GM12878 (cell line): Measurements from ENCODE around the gene RALGPS1. TPM values are rescaled to one million over a fixed set of nuclear protein-coding genes. Genes with fewer than 3 reads are reported as not detected.
A peak's percentile ranks its signal among the peaks of the same experiment; 100 is the strongest.

Experiments
- ATF2 ChIP-seq: IDR thresholded peaks from 2 replicates; pipeline ENCODE4 v1.6.1; 2012; ENCODE audit warnings: low read length, inconsistent platforms
- BCL11A ChIP-seq: IDR thresholded peaks from 2 replicates; pipeline ENCODE4 v1.6.1; 2011; ENCODE audit warnings: low read depth, low read length
- BCLAF1 ChIP-seq: fragments of 450-650 bp; IDR thresholded peaks from 2 replicates; pipeline ENCODE4 v1.6.1; 2017; ENCODE audit warnings: antibody characterized with exemption, mild to moderate bottlenecking, moderate library complexity
- CHD4 ChIP-seq: fragments of 200-600 bp; sonication (generic); IDR thresholded peaks from 2 replicates; pipeline ENCODE4 v1.6.1; 2016; ENCODE audit warnings: mild to moderate bottlenecking
- CTCF ChIP-seq, 3 experiments: IDR thresholded peaks in 2 of 3; conservative IDR thresholded peaks in 1 of 3; 2 replicates each; pipeline ENCODE4 v1.5.1; 2011; ENCODE audit warnings: low read depth in 3 of 3, low read length in 3 of 3, mild to moderate bottlenecking in 3 of 3, control low read depth in 2 of 3, moderate library complexity in 2 of 3, inconsistent platforms in 1 of 3, mixed read lengths in 1 of 3; ENCODE audit not compliant: control insufficient read depth in 2 of 3, insufficient read depth in 1 of 3; ENCODE audit errors: extremely low read depth in 1 of 3
- MEF2B ChIP-seq: fragments of 450-650 bp; IDR thresholded peaks from 2 replicates; pipeline ENCODE4 v1.6.1; 2018; ENCODE audit warnings: mild to moderate bottlenecking, moderate library complexity; ENCODE audit not compliant: partially characterized antibody, poor library complexity, severe bottlenecking
- NBN ChIP-seq: fragments of 450-650 bp; IDR thresholded peaks from 2 replicates; pipeline ENCODE4 v1.6.1; 2016
- NFIC ChIP-seq: IDR thresholded peaks from 2 replicates; pipeline ENCODE4 v1.6.1; 2012; ENCODE audit warnings: low read depth, mild to moderate bottlenecking, inconsistent platforms, low read length, moderate library complexity
- NFYA ChIP-seq: IDR thresholded peaks from 2 replicates; pipeline ENCODE4 v1.6.1; 2011; ENCODE audit warnings: low read depth, mild to moderate bottlenecking, low read length, improper control_type of control experiment, borderline replicate concordance
- PAX5 ChIP-seq: IDR thresholded peaks from 2 replicates; pipeline ENCODE4 v1.6.1; 2011; ENCODE audit warnings: low read depth, low read length, borderline replicate concordance
- PKNOX1 ChIP-seq: fragments of 450-650 bp; IDR thresholded peaks from 2 replicates; pipeline ENCODE4 v1.6.1; 2016; ENCODE audit warnings: mild to moderate bottlenecking
- SIX5 ChIP-seq: IDR thresholded peaks from 2 replicates; pipeline ENCODE4 v1.6.1; 2011; ENCODE audit warnings: mild to moderate bottlenecking, low read depth, low read length, moderate library complexity; ENCODE audit not compliant: severe bottlenecking
- USF1 ChIP-seq: IDR thresholded peaks from 2 replicates; pipeline ENCODE4 v1.6.1; 2011; ENCODE audit warnings: borderline replicate concordance, low read depth, mild to moderate bottlenecking, moderate library complexity, mixed read lengths, low read length; ENCODE audit not compliant: insufficient read depth; ENCODE audit errors: extremely low read length
- polyA plus RNA-seq, 11 experiments: library from polyadenylated mRNA; depleted of rRNA in 4 of 11; unstranded in 6 of 11; stranded (reverse) in 5 of 11; fragments of >200 nt; fragmentation: Nextera tagmentation in 4 of 11; fragmentation: Illumina TruSeq in 1 of 11; extraction: Ambion mirVana in 4 of 11; extraction: Trizol in 1 of 11; gene quantifications; 1 replicate in 1 of 11; 2 replicates in 10 of 11; pipeline versions ENCODE4 v1.2.1 to v1.2.3, GENCODE V29; 2011 to 2016; ENCODE audit warnings: inconsistent platforms in 2 of 11, missing spikeins in 2 of 11, low read depth in 1 of 11
- total RNA-seq, 4 experiments: library from RNA; depleted of rRNA in 3 of 4; stranded (reverse); fragments of >200 nt in 3 of 4; fragmentation: Illumina TruSeq in 1 of 4; extraction: Trizol in 1 of 4; gene quantifications; 2 replicates each; pipeline versions ENCODE4 v1.2.1 to v1.2.3, GENCODE V29; 2013 to 2021

The RALGPS1 gene
- total and polyA plus RNA-seq, 10 of the 15 experiments (the other 5 are each of a cell fraction or from before 2014, with no cell fraction given) = 0.13 to 5.6 (median 2.7) TPM

GRCh38 chr9:126914458-126915280 is at the start of gene RALGPS1 (continued):
- peak; percentile 23; the same call in 1 of the 2 replicates for TF ChIP-seq BCLAF1
- no peak for TF ChIP-seq USF1
- no peak for TF ChIP-seq CTCF (IDR thresholded peaks at IDR 0.05 in 2 of 3, conservative IDR thresholded peaks at IDR 0.05 in 1 of 3; ENCODE audit: control insufficient read depth in 2 of 3, extremely low read depth in 1 of 3, insufficient read depth in 1 of 3, low read depth in 3 of 3, low read length in 3 of 3)
- no peak for TF ChIP-seq PAX5
- no peak for TF ChIP-seq MEF2B
- TF ChIP-seq SIX5 = no peak
- peak; percentile 26; the same call in 1 of the 2 replicates for TF ChIP-seq NFYA
- peak; percentile 98 for TF ChIP-seq PKNOX1
- TF ChIP-seq CHD4 = no peak
- TF ChIP-seq ATF2 = no peak
- no peak for TF ChIP-seq BCL11A
- no peak for TF ChIP-seq NFIC
- TF ChIP-seq NBN = no peak
